Left kidney (tissue), 8 donors: ENCODE results near the gene LCP1. TPM values are rescaled to one million over a fixed set of nuclear protein-coding genes. Genes with fewer than 3 reads are reported as not detected.
A peak's percentile ranks its signal among the peaks of the same experiment; 100 is the strongest.
"Not testable (repeated sequence)": the region's sequence is repeated elsewhere in the genome, so short reads cannot be mapped to it uniquely, and the experiment has no call there.

Experiments
- DNase-seq: peaks from one replicate; pipeline ENCODE4 v3.0.0-alpha.2; 2013
- long read RNA-seq, 8 donors: transcript quantifications; one replicate each; lab custom pipeline, GENCODE V29; 2026
- polyA plus RNA-seq: library from polyadenylated mRNA; unstranded; fragments of 120-200 nt; gene quantifications from one replicate; pipeline ENCODE4 v1.2.1, GENCODE V29; 2013; ENCODE audit not compliant: insufficient read length

The LCP1 gene, protein sequence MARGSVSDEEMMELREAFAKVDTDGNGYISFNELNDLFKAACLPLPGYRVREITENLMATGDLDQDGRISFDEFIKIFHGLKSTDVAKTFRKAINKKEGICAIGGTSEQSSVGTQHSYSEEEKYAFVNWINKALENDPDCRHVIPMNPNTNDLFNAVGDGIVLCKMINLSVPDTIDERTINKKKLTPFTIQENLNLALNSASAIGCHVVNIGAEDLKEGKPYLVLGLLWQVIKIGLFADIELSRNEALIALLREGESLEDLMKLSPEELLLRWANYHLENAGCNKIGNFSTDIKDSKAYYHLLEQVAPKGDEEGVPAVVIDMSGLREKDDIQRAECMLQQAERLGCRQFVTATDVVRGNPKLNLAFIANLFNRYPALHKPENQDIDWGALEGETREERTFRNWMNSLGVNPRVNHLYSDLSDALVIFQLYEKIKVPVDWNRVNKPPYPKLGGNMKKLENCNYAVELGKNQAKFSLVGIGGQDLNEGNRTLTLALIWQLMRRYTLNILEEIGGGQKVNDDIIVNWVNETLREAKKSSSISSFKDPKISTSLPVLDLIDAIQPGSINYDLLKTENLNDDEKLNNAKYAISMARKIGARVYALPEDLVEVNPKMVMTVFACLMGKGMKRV
- 9.2 TPM for polyA plus RNA-seq
- long read RNA-seq, donor 1, partial matches to known transcripts: 0 of 1 reads
- long read RNA-seq, donor 1, other reads (novel, unspliced or antisense): 0 of 1 reads
- long read RNA-seq, donor 2: 0 reads
- long read RNA-seq, donor 3, partial matches to known transcripts: 0 of 1 reads
- long read RNA-seq, donor 3, other reads (novel, unspliced or antisense): 0 of 1 reads
- long read RNA-seq, donor 4: 0 reads
- long read RNA-seq, donor 5: 0 reads
- long read RNA-seq, donor 6, partial matches to known transcripts: 0 of 2 reads
- long read RNA-seq, donor 6, other reads (novel, unspliced or antisense): 0 of 2 reads
- long read RNA-seq, donor 7: 0 reads
- long read RNA-seq, donor 8, partial matches to known transcripts: 0 of 1 reads
- long read RNA-seq, donor 8, other reads (novel, unspliced or antisense): 0 of 1 reads

- no peak for DNase-seq
Measured at GRCh38 chr13:46181840-46182490, at the start of gene LCP1. Gene LCP1 (minus strand): TSS chr13:46182177. CDS start chr13:46159662, 22,515 bp downstream.

DNA sequence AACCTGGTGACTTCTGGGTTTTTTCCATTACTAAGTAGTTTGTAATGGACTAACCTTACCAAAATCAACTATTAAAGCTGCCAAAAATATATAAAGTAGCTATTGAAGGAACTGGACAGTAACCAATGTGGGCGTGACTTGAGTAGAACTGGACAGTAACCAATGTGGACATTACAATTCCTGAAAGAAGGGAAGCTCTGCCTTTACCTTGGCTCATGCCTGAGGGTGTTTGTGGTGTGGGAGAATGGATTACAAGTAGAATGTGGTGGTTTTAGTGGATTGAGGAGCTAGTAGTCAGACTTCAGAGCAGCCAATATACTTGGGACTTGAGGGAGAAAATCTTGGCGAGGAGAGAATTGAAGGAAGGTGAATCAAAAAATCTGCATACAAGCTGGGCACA lies 47.3 kb upstream of the LCP1 start:
- no peak for DNase-seq

DNA sequence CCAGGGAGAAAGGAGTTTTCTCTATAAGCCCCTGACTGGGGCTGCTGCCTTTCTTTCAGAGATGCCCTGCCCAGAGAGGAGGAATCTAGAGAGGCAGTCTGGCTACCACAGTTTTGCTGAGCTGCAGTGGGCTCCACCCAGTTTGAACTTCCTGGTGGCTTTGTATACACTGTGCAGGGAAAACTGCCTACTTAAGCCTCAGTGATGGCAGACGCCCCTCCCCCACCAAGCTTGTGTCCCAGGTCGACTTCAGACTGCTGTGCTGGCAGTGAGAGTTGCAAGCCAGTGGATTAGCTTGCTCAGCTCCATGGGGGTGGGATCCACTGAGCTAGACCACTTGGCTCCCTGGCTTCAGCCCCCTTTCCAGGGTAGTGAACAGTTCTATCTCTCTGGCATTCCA lies 38.3 kb upstream of the LCP1 start:
- DNase-seq: not testable (repeated sequence)

GRCh38 chr13:46214741-46215140 lies 32.8 kb upstream of the LCP1 start:
- DNase-seq: not testable (repeated sequence)

GRCh38 chr13:46213242-46213641 lies 31.3 kb upstream of the LCP1 start:
- no peak for DNase-seq

DNA sequence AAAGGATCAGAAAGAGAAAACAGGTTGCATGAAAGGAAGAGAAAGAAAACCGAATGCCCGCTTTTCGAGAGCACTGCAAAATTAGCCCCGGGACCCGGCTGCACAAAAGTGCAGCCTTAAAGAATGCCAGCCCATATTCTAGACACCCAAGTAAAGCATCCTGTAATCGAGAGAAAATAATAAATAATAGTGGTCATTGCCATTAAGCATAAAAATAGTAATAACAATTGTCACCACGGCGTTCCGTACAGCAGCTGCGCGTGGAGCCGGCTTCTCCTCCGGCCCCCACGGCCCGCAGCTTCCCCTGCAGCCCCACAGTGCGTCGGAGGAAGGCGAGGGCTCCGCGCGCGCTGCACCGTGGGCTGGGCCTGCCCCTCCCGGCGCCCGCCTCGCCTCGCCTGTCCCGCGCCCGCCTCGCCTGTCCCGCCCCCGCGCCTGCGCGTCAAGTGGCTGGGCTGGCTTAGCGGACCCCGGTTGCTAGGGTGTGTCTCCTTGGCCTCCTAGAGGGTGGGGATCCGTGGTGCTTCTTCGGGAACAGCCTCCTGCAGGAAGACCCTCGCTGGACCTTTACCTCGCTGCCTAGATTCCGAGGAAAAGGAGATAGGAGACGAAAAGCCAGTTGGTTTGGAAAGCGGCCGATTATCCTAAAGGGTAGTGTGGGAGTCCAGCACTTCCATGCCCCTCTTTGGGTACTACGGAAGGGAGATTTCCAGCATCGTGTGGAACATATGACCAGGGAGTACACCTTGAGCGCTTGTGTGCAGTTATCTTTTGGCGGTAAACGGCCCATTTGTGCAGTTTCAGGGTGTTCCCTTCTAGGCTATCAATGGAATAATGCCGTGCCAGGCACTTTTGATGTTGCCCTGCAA lies 29.7 kb upstream of the LCP1 start, which contains the start of gene LRRC63:
Gene LRRC63 (plus strand): TSS at position 446 of the 869 bp plus-strand sequence. CDS start 1,107 bp downstream, outside the sequence.
- DNase-seq: peak; percentile 59

GRCh38 chr13:46211116-46211482 lies 29.1 kb upstream of the LCP1 start:
- DNase-seq: peak; percentile 3

- DNase-seq: no peak
Measured at GRCh38 chr13:46210362-46211083, 28.5 kb upstream of the LCP1 start.

- no peak for DNase-seq
Measured at GRCh38 chr13:46207828-46208227, 25.9 kb upstream of the LCP1 start.

- no peak for DNase-seq
Measured at GRCh38 chr13:46206143-46206542, 24.2 kb upstream of the LCP1 start.

- DNase-seq: no peak
Measured at GRCh38 chr13:46202966-46203365, 21.0 kb upstream of the LCP1 start.

GRCh38 chr13:46202188-46202795 lies 20.3 kb upstream of the LCP1 start:
- DNase-seq: no peak

GRCh38 chr13:46198696-46199193 lies 16.8 kb upstream of the LCP1 start:
- DNase-seq: no peak

DNA sequence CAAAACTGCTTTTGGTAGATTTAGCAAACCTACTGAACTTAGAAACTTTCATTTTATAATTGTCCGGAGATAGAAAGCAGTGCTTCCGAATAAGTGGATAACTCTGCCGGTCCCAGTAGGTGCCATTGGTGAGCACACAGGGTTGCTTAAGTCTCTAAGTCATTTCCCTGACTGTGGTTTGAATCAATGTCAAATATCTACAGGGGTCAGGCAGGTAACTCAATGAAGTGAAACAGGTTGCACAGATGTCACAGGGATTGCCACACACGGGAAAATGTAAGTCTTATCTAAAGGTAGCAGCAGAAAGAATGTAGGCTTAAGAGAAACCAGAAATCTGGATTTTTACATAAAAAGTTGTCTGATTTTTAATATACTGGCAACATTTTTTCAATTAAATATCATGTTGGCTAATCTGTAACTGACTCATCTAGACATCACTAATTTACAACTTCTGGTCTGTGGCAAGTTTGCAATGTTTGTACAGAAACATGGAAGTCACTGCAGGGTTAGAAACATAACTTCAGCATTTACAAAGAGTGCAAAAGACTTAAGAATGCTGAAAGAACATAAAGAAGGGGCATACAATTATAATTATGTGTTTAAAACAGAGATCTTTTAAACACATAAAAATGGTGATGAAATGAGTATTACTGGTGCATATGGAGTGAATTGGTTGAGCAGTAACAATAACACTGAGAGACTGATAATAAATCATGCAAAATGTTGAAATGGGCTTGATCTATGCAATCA lies 15.5 kb upstream of the LCP1 start:
- DNase-seq: no peak

GRCh38 chr13:46195016-46195415 lies 13.0 kb upstream of the LCP1 start:
- DNase-seq: no peak

DNA sequence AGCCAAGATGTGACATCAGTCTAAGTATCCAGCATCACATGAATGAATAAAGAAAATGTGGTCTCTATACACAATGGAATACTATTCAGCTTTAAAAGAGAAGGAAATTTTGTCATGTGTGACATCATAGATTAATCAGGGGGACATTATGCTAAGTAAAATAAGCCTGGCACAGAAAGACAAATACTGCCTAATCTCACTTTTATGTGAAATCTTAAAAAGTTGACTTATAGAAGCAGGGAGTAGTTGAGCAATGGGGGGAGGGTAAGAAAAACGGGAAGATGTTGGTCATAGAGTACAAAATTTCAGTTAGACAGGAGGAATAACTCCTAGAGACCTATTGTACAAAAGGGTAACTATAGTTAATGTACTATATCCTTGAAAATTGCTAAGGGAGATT lies 10.4 kb upstream of the LCP1 start:
- DNase-seq: no peak

DNA sequence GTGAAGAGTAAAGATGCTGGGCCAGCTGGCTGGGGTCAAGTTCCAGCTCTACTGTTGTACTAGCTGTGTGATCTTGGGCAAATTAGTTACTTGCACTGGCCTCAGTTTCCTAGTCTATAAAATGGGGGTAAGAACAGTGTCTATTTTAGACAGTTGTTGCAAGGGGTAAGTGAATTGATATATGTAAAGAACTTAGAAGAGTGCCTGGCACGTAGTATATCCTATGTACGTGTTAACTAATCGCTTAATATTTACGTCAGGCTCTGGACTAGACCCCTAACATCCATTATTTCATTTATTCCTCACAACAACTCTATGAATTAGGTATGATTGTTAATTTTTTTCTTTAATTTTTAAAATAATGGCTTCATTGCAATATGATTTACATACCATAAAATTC lies 3.7 kb upstream of the LCP1 start:
- no peak for DNase-seq

GRCh38 chr13:46184277-46184699 lies 2.3 kb upstream of the LCP1 start:
- DNase-seq: no peak
